Occipital lobe (tissue), 2 donors: ENCODE results near the gene ADIRF. TPM values are rescaled to one million over a fixed set of nuclear protein-coding genes. Genes with fewer than 3 reads are reported as not detected.
"Not testable (repeated sequence)": the region's sequence is repeated elsewhere in the genome, so short reads cannot be mapped to it uniquely, and the experiment has no call there.

Source experiments
- DNase-seq: peaks from one replicate; lab custom pipeline; 2025; lab: John Stamatoyannopoulos, UW
- total RNA-seq: library from RNA; depleted of rRNA; stranded (reverse); fragments of >200 nt; gene quantifications from one replicate; pipeline ENCODE4 v1.2.3, GENCODE V29; 2014

The ADIRF gene
- total RNA-seq, 1 donor from 2014 or later, result not detected

- no peak for DNase-seq
These were observed 8.2 kb downstream of the ADIRF start for GRCh38 chr10:86976362-86977056.

DNA sequence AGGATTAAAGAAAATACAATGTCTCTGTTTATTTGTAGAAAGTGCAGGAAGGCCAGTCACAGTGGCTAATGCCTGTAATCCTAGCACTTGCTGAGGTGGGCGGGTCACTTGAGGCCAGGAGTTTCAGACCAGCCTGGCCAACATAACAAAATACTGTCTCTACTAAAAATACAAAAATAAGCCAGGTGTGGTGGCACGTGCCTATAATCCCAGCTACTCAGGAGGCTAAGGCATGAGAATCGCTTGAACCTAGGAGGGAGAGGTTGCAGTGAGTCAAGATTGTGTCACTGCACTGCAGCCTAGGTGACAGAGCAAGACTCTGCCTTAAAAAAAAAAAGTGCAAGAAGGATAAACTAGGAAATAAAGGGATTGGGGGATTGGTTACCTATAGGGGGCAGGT lies 10.2 kb downstream of the ADIRF start:
- DNase-seq, result not testable (repeated sequence)

GRCh38 chr10:86979296-86979818 lies 11.1 kb downstream of the ADIRF start:
- DNase-seq, result no peak

DNA sequence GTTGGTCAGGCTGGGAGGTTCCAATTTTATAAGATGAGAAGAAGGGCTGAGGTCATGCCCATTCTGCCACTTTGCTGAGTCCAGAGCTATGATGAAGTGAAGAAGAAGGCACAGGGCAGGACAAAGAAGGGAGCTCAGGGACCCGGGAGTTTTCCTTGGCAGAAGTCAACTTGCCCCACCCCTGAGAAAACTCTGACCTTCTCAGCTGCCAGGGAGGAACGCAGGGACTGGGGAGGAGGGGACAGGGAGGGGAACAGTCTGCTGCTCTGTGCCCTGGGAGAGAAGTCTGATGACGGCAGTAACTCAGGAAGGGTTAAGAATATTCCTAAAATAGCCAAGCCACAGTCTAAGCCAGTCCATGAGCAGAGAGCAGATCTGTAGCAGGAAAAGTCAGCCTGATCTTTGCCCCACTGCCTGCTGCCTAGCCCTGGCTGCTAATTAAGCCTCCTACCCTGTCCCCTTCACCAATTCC lies 11.7 kb downstream of the ADIRF start:
- no peak for DNase-seq

DNA sequence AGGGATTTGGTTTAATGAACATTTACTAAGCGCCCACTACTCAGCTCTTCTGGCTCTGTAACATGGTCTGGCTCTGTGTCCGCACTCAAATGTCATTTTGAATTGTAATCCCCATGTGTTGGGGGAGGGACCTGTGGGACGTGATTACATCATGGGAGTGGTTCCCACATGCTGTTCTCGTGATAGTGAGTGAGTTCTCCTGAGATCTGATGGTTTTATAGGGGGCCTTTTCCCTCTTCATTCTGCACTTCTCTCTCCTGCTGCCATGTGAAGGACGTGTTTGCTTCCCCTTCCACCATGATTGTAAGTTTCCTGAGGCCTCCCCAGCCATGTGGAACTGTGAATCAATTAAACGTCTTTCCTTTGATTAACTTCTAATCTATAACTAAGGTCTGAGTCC lies 12.7 kb downstream of the ADIRF start:
- not testable (repeated sequence) for DNase-seq

DNA sequence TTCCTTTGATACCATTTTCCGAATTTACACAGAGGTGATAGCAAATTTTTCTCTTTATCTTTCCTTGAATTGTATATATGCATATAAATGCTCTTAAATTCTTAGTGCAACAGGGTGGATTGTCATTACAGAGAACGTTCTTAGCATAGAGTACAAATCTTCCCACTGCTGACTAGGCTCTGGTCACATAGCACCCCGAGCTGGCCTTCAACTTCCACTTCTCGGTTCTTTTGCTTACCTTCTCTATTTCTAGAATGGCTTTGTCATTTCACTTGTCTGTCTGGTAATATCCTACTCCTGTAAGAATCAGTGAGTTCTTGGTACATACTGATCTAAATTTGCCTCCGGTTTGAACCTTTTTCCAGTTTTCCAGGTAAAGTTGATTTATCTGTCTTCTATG lies 13.4 kb downstream of the ADIRF start:
- no peak for DNase-seq

DNA sequence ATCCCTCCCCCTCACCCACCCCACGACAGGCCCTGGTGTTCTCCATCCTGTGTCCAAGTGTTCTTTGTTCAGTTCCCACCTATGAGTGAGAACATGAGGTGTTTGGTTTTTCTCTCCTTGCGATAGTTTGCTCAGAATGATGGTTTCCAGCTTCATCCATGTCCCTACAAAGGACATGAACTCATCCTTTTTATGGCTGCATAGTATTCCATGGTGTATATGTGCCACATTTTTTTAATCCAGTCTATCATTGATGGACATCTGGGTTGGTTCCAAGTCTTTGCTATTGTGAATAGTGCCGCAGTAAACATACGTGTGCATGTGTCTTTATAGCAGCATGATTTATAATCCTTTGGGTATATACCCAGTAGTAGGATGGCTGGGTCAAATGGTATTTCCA lies 16.2 kb downstream of the ADIRF start:
- DNase-seq, result not testable (repeated sequence)

DNA sequence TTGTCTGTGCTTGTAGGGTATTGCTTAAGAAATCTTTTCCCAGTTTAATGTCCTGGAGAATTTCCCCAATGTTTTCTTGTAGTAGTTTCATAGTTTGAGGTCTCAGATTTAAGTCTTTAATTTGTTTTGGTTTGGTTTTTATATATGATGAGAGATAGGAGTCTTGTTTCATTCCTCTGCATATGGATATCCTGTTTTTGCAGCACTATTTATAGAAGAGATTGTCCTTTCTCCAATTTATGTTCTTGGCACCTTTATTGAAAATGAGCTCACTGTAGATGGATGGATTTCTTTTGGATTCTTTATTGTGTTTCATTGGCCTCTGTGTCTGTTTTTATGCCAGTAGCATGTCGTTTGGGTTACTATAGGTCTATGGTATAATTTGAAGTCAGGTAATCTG lies 20.2 kb downstream of the ADIRF start:
- DNase-seq, result no peak

- DNase-seq, result not testable (repeated sequence)
These were observed 23.1 kb downstream of the ADIRF start for GRCh38 chr10:86991362-86991761.

DNA sequence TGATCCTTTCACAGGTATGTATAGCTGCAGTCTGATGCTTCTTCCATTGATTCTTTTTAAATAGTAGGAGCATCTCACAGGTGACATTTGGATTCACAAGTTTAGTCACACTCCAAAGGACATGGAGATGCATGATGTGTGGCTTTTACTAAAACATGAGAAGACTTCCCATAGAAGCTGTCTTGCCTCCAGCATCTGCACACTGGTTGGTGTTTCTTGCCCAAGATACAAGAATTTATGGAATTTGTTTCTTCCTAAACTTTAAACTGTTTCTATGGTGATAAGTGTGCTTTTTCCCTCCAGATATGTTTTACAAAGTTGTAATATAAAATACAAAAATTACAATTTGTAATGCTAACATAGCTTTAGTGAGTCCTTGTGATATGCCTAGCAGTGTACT lies 24.2 kb downstream of the ADIRF start:
- DNase-seq, result no peak

DNA sequence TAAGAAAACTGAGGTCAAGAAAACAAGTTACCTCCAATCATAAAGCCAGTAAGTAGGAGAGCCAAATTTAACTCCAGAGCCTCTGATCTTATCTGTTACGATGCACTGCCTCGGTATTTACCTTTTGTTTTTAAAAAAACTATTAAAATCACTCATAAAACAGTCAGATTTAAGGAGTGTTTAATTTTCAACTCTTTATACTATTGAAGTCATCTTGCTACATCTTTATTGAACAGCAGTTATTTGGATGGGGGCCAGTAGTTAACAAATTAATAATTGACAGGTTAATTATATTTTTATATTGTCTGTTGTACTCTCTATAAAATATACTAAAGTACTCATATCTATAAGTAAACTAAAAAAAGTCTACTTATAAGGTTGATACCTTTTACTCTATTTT lies 24.6 kb downstream of the ADIRF start:
- DNase-seq, result no peak

GRCh38 chr10:86999802-87000403 lies 31.6 kb downstream of the ADIRF start:
- not testable (repeated sequence) for DNase-seq

GRCh38 chr10:87000491-87000890 lies 32.2 kb downstream of the ADIRF start:
- no peak for DNase-seq

DNA sequence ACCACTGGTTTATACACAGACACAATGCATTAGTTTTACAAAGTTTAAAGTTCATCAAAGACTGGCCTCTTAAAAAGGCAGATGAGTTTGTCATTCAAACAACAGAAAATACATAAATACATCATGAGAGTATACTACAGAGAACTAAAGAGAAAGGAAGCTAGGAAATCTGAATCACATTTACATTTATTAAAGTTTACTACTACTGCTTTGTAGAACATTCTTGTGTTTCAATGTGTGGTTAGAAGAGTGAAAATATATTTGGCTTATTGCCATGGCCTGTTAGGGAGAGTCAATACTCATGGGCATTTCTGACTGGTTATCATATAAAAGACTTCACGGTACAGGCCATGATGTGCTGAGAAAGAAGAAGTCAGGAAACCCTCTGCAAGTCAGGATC lies 38.8 kb downstream of the ADIRF start:
- not testable (repeated sequence) for DNase-seq

DNA sequence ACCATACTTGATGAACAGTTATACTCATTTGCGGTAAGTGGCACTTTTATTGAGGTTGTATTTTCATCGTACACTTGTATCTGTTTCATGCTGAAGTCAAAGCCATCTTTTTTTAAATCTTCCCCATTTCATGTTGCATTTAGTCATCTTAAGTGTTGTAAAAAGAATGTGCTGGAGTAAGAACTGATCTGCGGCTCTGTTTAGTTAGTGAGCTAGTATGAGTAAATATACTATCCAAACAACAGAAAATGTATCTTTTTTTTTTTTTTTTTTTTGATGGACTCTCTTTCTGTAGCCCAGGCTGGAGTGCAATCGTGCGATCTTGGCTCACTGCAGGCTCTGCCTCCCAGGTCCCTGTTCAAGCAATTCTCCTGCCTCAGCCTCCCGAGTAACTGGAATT lies 39.4 kb downstream of the ADIRF start:
- DNase-seq, result not testable (repeated sequence)

GRCh38 chr10:87008303-87008702 lies 40.0 kb downstream of the ADIRF start:
- DNase-seq, result not testable (repeated sequence)

GRCh38 chr10:87009134-87009696 lies 40.9 kb downstream of the ADIRF start:
- not testable (repeated sequence) for DNase-seq

DNA sequence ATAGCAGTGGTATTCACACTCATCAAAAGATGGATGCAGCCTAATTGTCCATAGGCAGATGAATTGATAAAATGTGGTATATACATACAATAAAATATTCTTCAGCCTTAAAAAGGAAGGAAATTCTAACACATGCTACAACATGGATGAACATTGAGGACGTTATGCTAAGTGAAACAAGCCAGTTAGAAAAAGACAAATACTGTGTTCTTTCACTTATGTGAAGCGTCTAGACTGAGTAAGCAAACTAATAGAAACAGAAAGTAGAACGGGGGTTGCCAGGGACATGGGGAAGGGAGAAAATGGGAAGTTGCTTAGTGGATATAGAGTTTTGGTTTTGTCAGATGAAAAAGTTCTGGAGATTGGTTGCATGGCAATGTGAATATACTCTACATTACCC lies 45.2 kb downstream of the ADIRF start:
- DNase-seq, result not testable (repeated sequence)

- not testable (repeated sequence) for DNase-seq
These were observed 46.9 kb downstream of the ADIRF start for GRCh38 chr10:87014986-87015716.

DNA sequence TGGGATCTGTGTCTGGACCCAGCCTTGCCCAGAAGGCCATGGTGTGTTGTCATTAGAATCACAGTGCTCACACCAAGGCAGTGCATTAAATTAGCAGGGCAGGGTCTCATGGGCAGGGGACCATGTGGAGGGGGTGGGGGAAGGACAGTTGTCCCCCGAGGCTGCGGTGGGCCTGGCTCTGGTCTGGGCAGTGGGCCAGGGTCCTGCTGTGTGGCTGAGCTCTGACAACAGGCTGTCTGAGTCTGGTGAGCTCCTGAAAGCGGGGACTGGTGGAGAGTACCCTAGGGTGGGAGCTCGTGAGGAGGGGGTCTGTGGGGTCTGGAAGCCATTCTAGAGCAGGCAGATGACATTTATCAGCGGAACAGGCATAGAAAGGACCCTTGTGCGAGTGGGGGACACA lies 49.8 kb downstream of the ADIRF start:
- DNase-seq, result not testable (repeated sequence)

- DNase-seq, result not testable (repeated sequence)
These were observed 50.8 kb downstream of the ADIRF start for GRCh38 chr10:87019066-87019465.

DNA sequence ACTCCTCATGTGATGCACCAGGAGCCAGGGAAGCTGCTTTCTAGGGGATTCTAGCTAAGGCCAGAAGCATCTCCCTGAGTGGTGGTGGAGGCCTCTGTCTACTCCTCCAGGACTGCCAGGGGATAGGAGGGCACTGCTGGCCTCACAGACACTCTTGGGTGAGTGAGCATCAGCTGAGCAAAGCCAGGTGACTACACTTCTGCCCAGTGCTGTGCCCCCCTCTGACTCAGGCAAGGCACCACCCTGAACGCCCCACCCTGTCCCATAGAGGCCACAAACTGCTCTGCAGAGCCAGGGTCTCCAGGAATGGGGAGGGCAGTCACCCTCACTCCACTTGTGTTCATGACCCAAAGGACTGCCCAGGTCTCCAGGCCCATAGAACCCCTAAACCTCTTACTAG lies 51.2 kb downstream of the ADIRF start:
- DNase-seq, result not testable (repeated sequence)
